HEK293 (cell line): ENCODE results near the gene ERO1B.

Experiments used
- CTCF ChIA-PET: fragments of 350-600 bp; formaldehyde crosslinking; extraction: SDS; loops from one replicate; lab custom pipeline; 2021; ENCODE audit warnings: antibody characterized with exemption; lab: Yijun Ruan, JAX
- POLR2A ChIA-PET: fragments of 300-600 bp; formaldehyde crosslinking; extraction: SDS; loops from one replicate; lab custom pipeline; 2020; ENCODE audit warnings: antibody characterized with exemption, inconsistent platforms; lab: Yijun Ruan, JAX
- H3K27ac ChIP-seq: fragments of 200-500 bp; sonication (Bioruptor generic); 2 replicates; pipeline ENCODE4 v1.5.1; 2014; ENCODE audit warnings: low read depth, low read length, control low read depth, inconsistent platforms; ENCODE audit errors: extremely low read depth
- H3K36me3 ChIP-seq, 2 experiments: fragments of 200-500 bp in 1 of 2; sonication (Bioruptor generic) in 1 of 2; 1 replicate in 1 of 2; 2 replicates in 1 of 2; pipeline ENCODE4 v1.5.1; 2014 to 2017; ENCODE audit warnings: inconsistent platforms in 2 of 2, low read length in 2 of 2; ENCODE audit not compliant: control insufficient read depth in 2 of 2, insufficient read depth in 1 of 2
- H3K4me1 ChIP-seq: fragments of 200-500 bp; sonication (Bioruptor generic); 2 replicates; pipeline ENCODE4 v1.5.1; 2014; ENCODE audit warnings: mild to moderate bottlenecking, low read length, inconsistent platforms; ENCODE audit not compliant: control insufficient read depth, insufficient read depth
- H3K4me3 ChIP-seq: 2 replicates; pipeline ENCODE4 v1.5.1; 2011; ENCODE audit warnings: low read depth, mild to moderate bottlenecking, control low read depth, low read length, moderate library complexity
- H3K9me3 ChIP-seq: fragments of 200-500 bp; sonication (Bioruptor generic); 2 replicates; pipeline ENCODE4 v1.5.1; 2014; ENCODE audit warnings: low read depth, low read length, inconsistent platforms; ENCODE audit not compliant: control insufficient read depth, insufficient read depth
- KLF8 ChIP-seq: fragments of 450-650 bp; formaldehyde crosslinking; IDR thresholded peaks from 2 replicates; pipeline ENCODE4 v1.5.1; 2016; ENCODE audit warnings: missing biosample characterization, missing genetic modification characterization
- REPIN1 ChIP-seq: fragments of 450-650 bp; formaldehyde crosslinking; IDR thresholded peaks from 2 replicates; pipeline ENCODE4 v1.5.1; 2017; ENCODE audit warnings: missing biosample characterization, missing genetic modification characterization, low read depth
- ZFHX2 ChIP-seq: fragments of 450-650 bp; formaldehyde crosslinking; conservative IDR thresholded peaks from 2 replicates; pipeline ENCODE4 v1.5.1; 2016; ENCODE audit warnings: missing biosample characterization, missing genetic modification characterization
- ZNF10 ChIP-seq: fragments of 450-650 bp; formaldehyde crosslinking; IDR thresholded peaks from 2 replicates; pipeline ENCODE4 v1.5.1; 2017; ENCODE audit warnings: missing biosample characterization, missing genetic modification characterization
- ZNF184 ChIP-seq: fragments of 450-650 bp; IDR thresholded peaks from 2 replicates; pipeline ENCODE4 v1.5.1; 2018; ENCODE audit warnings: missing biosample characterization, mild to moderate bottlenecking, missing genetic modification characterization
- ZNF202 ChIP-seq: fragments of 450-650 bp; formaldehyde crosslinking; IDR thresholded peaks from 2 replicates; pipeline ENCODE4 v1.5.1; 2016; ENCODE audit warnings: missing biosample characterization, missing genetic modification characterization, borderline replicate concordance
- ZNF274 ChIP-seq, 2 experiments: fragments of 200-500 bp in 1 of 2; fragments of 450-650 bp in 1 of 2; sonication (Bioruptor generic) in 1 of 2; formaldehyde crosslinking in 1 of 2; IDR thresholded peaks; 2 replicates each; pipeline versions ENCODE4 v1.5.1 to v1.6.1; 2014 to 2016; ENCODE audit warnings: borderline replicate concordance in 1 of 2, inconsistent platforms in 1 of 2, low read length in 1 of 2, missing biosample characterization in 1 of 2, missing genetic modification characterization in 1 of 2
- ZNF433 ChIP-seq: fragments of 450-650 bp; formaldehyde crosslinking; IDR thresholded peaks from 2 replicates; pipeline ENCODE4 v1.5.1; 2016; ENCODE audit warnings: missing biosample characterization, missing genetic modification characterization, low read depth
- ZNF610 ChIP-seq: fragments of 450-650 bp; formaldehyde crosslinking; IDR thresholded peaks from 2 replicates; pipeline ENCODE4 v1.5.1; 2016; ENCODE audit warnings: missing biosample characterization, missing genetic modification characterization, borderline replicate concordance
- ZNF621 ChIP-seq: fragments of 450-650 bp; formaldehyde crosslinking; IDR thresholded peaks from 2 replicates; pipeline ENCODE4 v1.5.1; 2017; ENCODE audit warnings: missing biosample characterization, missing genetic modification characterization
- ZNF623 ChIP-seq: fragments of 450-650 bp; formaldehyde crosslinking; IDR thresholded peaks from 2 replicates; pipeline ENCODE4 v1.5.1; 2016; ENCODE audit warnings: missing biosample characterization, missing genetic modification characterization
- ZNF626 ChIP-seq: fragments of 450-650 bp; sonication (Bioruptor Pico); formaldehyde crosslinking; IDR thresholded peaks from 2 replicates; pipeline ENCODE4 v1.5.1; 2018; ENCODE audit warnings: missing biosample characterization, missing genetic modification characterization, inconsistent platforms
- ZNF768 ChIP-seq: fragments of 450-650 bp; formaldehyde crosslinking; IDR thresholded peaks from 2 replicates; pipeline ENCODE4 v1.5.1; 2018; ENCODE audit warnings: missing biosample characterization, mild to moderate bottlenecking, missing genetic modification characterization
- ZSCAN16 ChIP-seq: fragments of 450-650 bp; formaldehyde crosslinking; IDR thresholded peaks from 2 replicates; pipeline ENCODE4 v1.5.1; 2016; ENCODE audit warnings: missing biosample characterization, missing genetic modification characterization
- TF ChIP-seq, protein P1 (sequence below): fragments of 450-650 bp; formaldehyde crosslinking; IDR thresholded peaks from 2 replicates; pipeline ENCODE4 v1.5.1; 2017; ENCODE audit warnings: missing biosample characterization, mild to moderate bottlenecking, missing genetic modification characterization, moderate library complexity
- TF ChIP-seq, protein P2 (sequence below): fragments of 450-650 bp; formaldehyde crosslinking; IDR thresholded peaks from 2 replicates; pipeline ENCODE4 v1.5.1; 2017; ENCODE audit warnings: missing biosample characterization, missing genetic modification characterization
- TF ChIP-seq, protein P3 (sequence below): fragments of 450-650 bp; formaldehyde crosslinking; IDR thresholded peaks from 2 replicates; pipeline ENCODE4 v1.5.1; 2016; ENCODE audit warnings: missing biosample characterization, missing genetic modification characterization

The ERO1B gene

DNA sequence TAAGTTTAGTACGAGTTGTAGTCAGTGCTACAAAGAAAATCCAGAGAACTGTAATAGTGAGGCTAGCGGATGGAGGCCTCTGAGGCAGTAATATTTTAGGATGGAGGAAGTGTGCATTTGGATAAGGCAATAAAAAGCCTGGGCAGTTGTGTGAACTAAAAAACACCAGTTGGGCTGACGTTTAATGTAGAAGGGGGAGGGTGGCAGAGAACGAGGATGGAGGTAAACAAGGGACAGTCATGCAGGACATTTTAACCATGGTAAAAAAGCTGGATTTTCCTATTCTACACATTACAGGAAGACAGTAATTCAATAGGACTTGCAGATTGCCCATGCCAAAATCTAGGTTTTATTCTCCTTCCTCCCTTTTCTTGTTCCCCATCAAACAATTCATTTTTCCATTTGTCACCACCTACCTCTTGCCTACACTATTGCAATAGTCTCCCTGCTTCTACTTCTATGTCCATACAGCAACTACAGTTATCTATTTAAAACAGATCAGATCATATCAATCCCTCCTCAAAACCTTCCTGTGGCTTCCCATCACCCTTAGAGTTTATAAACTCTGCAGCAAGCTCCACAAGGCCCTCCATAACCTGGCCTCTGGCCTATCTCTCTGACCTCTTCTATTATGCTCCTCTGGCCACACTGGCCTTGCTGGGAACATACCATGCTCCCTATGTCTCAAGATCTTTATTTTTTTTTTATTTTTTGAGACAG, 27.7 kb downstream of the ERO1B start:
- CTCF ChIA-PET = no interaction called here

DNA sequence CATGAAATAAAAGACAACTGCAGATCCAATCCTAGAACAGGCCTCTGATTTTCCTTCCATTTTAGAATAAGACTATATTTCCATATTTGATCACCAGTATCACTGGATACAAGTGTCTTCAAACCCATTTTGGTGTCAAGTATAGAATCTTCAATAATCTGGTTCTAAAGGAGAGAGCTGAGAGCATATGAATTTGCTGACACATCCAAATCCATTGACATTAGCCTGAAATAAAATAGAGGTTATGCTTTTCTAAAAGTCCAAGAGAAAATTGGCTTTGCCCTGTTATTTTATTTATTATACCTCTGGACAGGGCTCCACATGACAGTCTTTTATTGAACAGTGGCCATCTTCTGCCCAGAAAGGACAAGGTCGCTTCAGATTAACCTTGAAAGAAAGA, 28.6 kb downstream of the ERO1B start:
- peaks cover 4 to 20% of the 10 kb centered on the region in 2 experiments; a peak in 2 of 3 replicates for H3K36me3 ChIP-seq
- no peaks in the 10 kb centered on the region for H3K4me1 ChIP-seq
- TF ChIP-seq ZSCAN16 (tag by site-specific recombination) (no peak), ZNF433 (tag by site-specific recombination) (no peak)
- TF ChIP-seq, all 188 proteins: peak for 0
- CTCF ChIA-PET = interaction anchor here (0.7 kb wide), 2 partner anchors 22 to 101 kb away, joined by 3 to 4 read pairs; no protein-coding TSS in a partner anchor
- Histone ChIP-seq H3K4me3 (no peak overlapping the region), H3K9me3 (0 out of 2 replicates have a peak, but pooled peaks cover 2% of the 10 kb centered on the region), H3K27ac (no peak overlapping the region)
- POLR2A ChIA-PET = interaction anchor here (0.7 kb wide), 1 partner anchor 28 kb away, joined by 3 read pairs; no protein-coding TSS in a partner anchor

More for the DNA sequence above, 27.7 kb downstream of the ERO1B start:
- POLR2A ChIA-PET = no interaction called here
- TF ChIP-seq ZNF623 (tag by site-specific recombination) = no peak
- TF ChIP-seq, protein P1, sequence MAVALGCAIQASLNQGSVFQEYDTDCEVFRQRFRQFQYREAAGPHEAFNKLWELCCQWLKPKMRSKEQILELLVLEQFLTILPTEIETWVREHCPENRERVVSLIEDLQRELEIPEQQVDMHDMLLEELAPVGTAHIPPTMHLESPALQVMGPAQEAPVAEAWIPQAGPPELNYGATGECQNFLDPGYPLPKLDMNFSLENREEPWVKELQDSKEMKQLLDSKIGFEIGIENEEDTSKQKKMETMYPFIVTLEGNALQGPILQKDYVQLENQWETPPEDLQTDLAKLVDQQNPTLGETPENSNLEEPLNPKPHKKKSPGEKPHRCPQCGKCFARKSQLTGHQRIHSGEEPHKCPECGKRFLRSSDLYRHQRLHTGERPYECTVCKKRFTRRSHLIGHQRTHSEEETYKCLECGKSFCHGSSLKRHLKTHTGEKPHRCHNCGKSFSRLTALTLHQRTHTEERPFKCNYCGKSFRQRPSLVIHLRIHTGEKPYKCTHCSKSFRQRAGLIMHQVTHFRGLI (tag by site-specific recombination) = peak; percentile 42; the same call in 1 of the 2 replicates
- TF ChIP-seq, all 188 proteins: peak for 1
- 0 out of 2 replicates have a peak, but pooled peaks cover 2% of the 10 kb centered on the region for H3K9me3 ChIP-seq
- H3K4me1 ChIP-seq = no peaks in the 10 kb centered on the region
- H3K27ac ChIP-seq = no peak overlapping the region
- peaks cover 4 to 16% of the 10 kb centered on the region in 2 experiments; a peak in 2 of 3 replicates for H3K36me3 ChIP-seq
- H3K4me3 ChIP-seq = no peak overlapping the region

DNA sequence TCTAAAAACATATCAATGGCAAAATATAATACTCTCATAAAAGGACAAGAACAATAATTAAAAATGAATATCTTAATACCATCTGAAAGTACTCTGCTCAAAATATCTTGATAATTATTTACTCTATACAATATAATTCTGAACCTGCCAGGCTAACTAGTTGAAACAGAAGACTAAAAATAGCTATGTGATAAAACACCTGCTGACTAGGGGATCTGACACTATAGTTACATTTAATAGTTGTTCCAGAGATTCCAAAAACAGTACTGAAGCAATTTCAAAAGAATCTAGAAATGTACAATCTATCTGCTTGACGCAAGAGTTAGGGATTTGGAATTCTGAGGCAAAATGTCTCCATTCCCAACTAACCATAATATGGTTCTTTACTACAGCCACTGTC, 30.2 kb downstream of the ERO1B start:
- Histone ChIP-seq H3K4me1 (no peaks in the 10 kb centered on the region), H3K4me3 (no peak overlapping the region), H3K9me3 (no peaks in the 10 kb centered on the region), H3K27ac (no peak overlapping the region), H3K36me3 (peaks cover 0 to 20% of the 10 kb centered on the region in 2 experiments; a peak in 1 of 3 replicates)
- ChIA-PET CTCF (interaction anchor here (0.6 to 0.8 kb wide), 3 partner anchors 24 to 577 kb away, joined by 3 to 5 read pairs (median 4); no protein-coding TSS in a partner anchor), POLR2A (no interaction called here)
- TF ChIP-seq ZNF274 (IDR thresholded peaks at IDR 0.05; ENCODE audit: low read length) (no peak), ZNF274 (tag by site-specific recombination; IDR thresholded peaks at IDR 0.05; ENCODE audit: borderline replicate concordance) (no peak), REPIN1 (tag by site-specific recombination) (no peak), ZNF10 (tag by site-specific recombination) (no peak), ZNF621 (tag by site-specific recombination) (no peak), ZNF184 (no peak), ZNF202 (tag by site-specific recombination) (no peak), ZNF610 (tag by site-specific recombination) (no peak), ZFHX2 (tag by site-specific recombination) (no peak), ZNF626 (tag by site-specific recombination) (no peak), ZNF768 (no peak), KLF8 (tag by site-specific recombination) (no peak)
- TF ChIP-seq, protein P2, sequence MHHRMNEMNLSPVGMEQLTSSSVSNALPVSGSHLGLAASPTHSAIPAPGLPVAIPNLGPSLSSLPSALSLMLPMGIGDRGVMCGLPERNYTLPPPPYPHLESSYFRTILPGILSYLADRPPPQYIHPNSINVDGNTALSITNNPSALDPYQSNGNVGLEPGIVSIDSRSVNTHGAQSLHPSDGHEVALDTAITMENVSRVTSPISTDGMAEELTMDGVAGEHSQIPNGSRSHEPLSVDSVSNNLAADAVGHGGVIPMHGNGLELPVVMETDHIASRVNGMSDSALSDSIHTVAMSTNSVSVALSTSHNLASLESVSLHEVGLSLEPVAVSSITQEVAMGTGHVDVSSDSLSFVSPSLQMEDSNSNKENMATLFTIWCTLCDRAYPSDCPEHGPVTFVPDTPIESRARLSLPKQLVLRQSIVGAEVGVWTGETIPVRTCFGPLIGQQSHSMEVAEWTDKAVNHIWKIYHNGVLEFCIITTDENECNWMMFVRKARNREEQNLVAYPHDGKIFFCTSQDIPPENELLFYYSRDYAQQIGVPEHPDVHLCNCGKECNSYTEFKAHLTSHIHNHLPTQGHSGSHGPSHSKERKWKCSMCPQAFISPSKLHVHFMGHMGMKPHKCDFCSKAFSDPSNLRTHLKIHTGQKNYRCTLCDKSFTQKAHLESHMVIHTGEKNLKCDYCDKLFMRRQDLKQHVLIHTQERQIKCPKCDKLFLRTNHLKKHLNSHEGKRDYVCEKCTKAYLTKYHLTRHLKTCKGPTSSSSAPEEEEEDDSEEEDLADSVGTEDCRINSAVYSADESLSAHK (tag by site-specific recombination) = no peak
- TF ChIP-seq, protein P3, sequence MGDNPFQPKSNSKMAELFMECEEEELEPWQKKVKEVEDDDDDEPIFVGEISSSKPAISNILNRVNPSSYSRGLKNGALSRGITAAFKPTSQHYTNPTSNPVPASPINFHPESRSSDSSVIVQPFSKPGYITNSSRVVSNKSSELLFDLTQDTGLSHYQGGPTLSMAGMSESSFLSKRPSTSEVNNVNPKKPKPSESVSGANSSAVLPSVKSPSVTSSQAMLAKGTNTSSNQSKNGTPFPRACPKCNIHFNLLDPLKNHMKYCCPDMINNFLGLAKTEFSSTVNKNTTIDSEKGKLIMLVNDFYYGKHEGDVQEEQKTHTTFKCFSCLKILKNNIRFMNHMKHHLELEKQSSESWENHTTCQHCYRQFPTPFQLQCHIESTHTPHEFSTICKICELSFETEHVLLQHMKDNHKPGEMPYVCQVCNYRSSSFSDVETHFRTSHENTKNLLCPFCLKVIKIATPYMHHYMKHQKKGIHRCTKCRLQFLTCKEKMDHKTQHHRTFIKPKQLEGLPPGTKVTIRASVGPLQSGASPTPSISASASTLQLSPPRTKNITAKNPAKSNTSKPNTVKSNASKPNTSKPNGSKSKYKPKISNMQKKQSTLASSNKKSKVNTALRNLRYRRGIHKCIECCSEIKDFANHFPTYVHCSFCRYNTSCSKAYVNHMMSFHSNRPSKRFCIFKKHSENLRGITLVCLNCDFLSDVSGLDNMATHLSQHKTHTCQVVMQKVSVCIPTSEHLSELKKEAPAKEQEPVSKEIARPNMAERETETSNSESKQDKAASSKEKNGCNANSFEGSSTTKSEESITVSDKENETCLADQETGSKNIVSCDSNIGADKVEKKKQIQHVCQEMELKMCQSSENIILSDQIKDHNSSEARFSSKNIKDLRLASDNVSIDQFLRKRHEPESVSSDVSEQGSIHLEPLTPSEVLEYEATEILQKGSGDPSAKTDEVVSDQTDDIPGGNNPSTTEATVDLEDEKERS = no peak
- TF ChIP-seq, all 188 proteins: peak for 0
